Thoracic aorta (tissue), 2 donors: ENCODE results near the gene PLEKHA5. TPM values are rescaled to one million over a fixed set of nuclear protein-coding genes. Genes with fewer than 3 reads are reported as not detected.
A peak's percentile ranks its signal among the peaks of the same experiment; 100 is the strongest.

Experiments
- ATAC-seq: fragments of 150-250 bp; one replicate; pipeline ENCODE4 v1.8.0; 2017; ENCODE audit warnings: low read depth; ENCODE audit not compliant: insufficient number of reproducible peaks, low FRiP score
- DNase-seq: peaks from one replicate; pipeline ENCODE4 v3.0.0-alpha.2; 2020; ENCODE audit warnings: low spot score
- H3K27ac ChIP-seq, 2 donors: fragments of 200-600 bp; sonication (generic); 1 replicate in 1 of 2; 2 replicates in 1 of 2; pipeline ENCODE4 v1.5.1; 2016; ENCODE audit warnings: mild to moderate bottlenecking in 2 of 2, moderate library complexity in 2 of 2
- H3K27me3 ChIP-seq: fragments of 200-600 bp; sonication (generic); replicated peaks from 2 replicates; pipeline ENCODE4 v1.6.0; 2016; ENCODE audit warnings: mild to moderate bottlenecking; ENCODE audit not compliant: insufficient read depth
- H3K36me3 ChIP-seq: fragments of 200-600 bp; sonication (generic); one replicate; pipeline ENCODE4 v1.5.1; 2016
- H3K4me1 ChIP-seq, 2 donors: fragments of 200-600 bp; sonication (generic); 1 replicate in 1 of 2; 2 replicates in 1 of 2; pipeline versions ENCODE4 v1.5.1 to v1.6.0; 2016; ENCODE audit warnings: low read depth in 2 of 2, mild to moderate bottlenecking in 1 of 2; ENCODE audit not compliant: control insufficient read depth in 1 of 2
- H3K4me3 ChIP-seq: fragments of 200-600 bp; sonication (generic); 2 replicates; pipeline ENCODE4 v1.5.1; 2016; ENCODE audit warnings: mild to moderate bottlenecking
- H3K9me3 ChIP-seq: fragments of 200-600 bp; sonication (generic); 2 replicates; pipeline ENCODE4 v1.5.1; 2016
- total RNA-seq, 2 donors: library from RNA; depleted of rRNA; stranded (reverse); fragments of >200 nt; gene quantifications; one replicate each; pipeline versions ENCODE4 v1.1.0 to v1.2.3, GENCODE V29; 2016
- TF ChIP-seq, protein P1 (sequence below): fragments of 200-600 bp; sonication (generic); IDR thresholded peaks from one replicate; pipeline ENCODE4 v1.5.1; 2019; ENCODE audit warnings: antibody characterized with exemption

Gene PLEKHA5
- total RNA-seq, 2 donors from 2014 or later, result 18.4 to 27.7 TPM

DNA sequence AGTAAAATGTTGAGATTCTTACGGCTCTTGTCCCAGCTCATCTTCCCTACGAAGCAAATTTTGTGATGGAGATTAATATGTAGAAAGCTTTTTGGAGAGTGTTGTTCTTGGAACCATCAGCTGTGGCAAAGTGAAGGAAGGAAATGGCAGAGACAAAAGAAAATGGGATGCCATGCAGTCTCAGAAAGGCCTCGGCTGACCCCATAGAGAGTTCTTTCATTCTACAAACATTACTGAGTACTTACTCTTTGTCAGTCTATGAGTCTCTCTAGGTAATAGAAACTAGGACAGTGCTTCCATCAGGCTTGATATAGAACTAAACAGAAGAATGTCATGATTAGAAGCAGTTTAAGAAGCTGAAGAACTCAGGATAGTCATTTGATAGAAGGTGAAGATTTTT is 134.1 kb downstream of the PLEKHA5 start:
- Histone ChIP-seq H3K36me3 (no peaks in the 10 kb centered on the region), H3K4me1 (peaks cover 0 to 11% of the 10 kb centered on the region in 2 donors), H3K4me3 (no peak overlapping the region), H3K27ac (no peak overlapping the region), H3K9me3 (no peaks in the 10 kb centered on the region), H3K27me3 (no peaks in the 10 kb centered on the region)
- ATAC-seq (no peak), DNase-seq (no peak)
- TF ChIP-seq, protein P1, sequence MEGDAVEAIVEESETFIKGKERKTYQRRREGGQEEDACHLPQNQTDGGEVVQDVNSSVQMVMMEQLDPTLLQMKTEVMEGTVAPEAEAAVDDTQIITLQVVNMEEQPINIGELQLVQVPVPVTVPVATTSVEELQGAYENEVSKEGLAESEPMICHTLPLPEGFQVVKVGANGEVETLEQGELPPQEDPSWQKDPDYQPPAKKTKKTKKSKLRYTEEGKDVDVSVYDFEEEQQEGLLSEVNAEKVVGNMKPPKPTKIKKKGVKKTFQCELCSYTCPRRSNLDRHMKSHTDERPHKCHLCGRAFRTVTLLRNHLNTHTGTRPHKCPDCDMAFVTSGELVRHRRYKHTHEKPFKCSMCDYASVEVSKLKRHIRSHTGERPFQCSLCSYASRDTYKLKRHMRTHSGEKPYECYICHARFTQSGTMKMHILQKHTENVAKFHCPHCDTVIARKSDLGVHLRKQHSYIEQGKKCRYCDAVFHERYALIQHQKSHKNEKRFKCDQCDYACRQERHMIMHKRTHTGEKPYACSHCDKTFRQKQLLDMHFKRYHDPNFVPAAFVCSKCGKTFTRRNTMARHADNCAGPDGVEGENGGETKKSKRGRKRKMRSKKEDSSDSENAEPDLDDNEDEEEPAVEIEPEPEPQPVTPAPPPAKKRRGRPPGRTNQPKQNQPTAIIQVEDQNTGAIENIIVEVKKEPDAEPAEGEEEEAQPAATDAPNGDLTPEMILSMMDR, result no peak

DNA sequence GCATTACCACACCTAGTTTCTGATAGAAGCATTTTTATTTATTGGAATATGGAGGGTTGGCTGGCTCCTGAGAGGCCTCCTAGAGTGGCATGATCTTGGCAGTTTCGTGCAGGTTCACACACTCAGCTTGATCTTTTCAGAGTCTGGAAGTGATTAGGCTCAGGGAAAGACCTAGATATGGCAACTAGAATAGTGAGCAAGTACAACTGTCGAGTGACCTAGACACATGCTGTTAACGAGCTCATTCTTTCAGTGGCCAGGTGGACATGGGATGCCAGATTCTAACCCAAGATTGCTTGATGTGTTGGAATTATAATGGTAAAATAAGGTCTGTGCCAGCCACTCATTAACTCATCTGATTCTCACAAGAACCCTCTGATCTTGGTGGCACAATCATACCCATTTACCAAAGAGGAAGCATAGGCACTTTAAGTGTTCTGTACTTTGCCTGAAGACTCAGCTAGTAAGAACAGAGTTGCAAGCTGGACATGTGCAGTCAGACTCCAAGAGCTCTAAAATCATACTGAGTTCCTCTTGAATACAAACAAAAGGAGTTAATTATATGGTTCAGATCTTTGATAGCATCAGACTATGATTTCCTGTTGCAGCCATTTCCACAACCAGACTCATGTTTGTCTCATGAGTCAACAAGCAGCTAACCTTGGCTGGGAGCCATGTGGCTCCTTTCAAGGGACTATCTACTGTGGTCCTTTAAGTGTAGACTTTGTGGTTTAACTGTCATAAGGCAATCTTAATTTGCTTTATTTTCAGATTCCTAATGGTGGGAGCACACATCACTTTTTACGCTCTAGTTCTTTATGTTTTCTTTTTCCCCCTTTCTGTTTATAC is 144.2 kb downstream of the PLEKHA5 start:
- peaks cover 7 to 9% of the 10 kb centered on the region in 2 donors for H3K4me1 ChIP-seq
- no peak overlapping the region for H3K4me3 ChIP-seq
- H3K36me3 ChIP-seq, result no peaks in the 10 kb centered on the region
- peak; percentile 44 for ATAC-seq
- peak; percentile 17 for DNase-seq
- no peaks in the 10 kb centered on the region for H3K27me3 ChIP-seq
- TF ChIP-seq, protein P1, result no peak
- no peaks in the 10 kb centered on the region for H3K9me3 ChIP-seq
- H3K27ac ChIP-seq, result no peak overlapping the region

DNA sequence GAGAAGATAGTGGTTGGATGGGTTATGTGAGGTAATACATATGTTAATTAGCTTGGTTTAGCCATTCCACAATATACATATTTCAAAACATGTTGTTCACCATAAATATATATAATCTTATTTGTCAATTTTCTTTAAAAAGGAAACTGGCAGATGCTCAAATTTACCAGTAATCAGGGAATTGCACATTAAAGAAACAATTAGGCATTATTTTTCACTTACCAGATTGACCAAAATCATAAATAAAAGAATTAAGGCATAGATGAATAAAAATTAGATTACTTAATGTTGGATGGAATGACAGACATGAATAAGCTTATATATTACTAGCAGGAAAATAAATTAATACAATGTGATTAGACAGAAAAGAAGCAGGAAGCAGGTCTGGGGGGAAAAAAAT is 147.2 kb downstream of the PLEKHA5 start:
- ATAC-seq, result no peak
- H3K27ac ChIP-seq, result no peak overlapping the region
- TF ChIP-seq, protein P1, result no peak
- no peaks in the 10 kb centered on the region for H3K9me3 ChIP-seq
- H3K4me1 ChIP-seq, result peaks cover 7 to 9% of the 10 kb centered on the region in 2 donors
- no peak overlapping the region for H3K4me3 ChIP-seq
- no peaks in the 10 kb centered on the region for H3K36me3 ChIP-seq
- no peak for DNase-seq
- no peaks in the 10 kb centered on the region for H3K27me3 ChIP-seq

DNA sequence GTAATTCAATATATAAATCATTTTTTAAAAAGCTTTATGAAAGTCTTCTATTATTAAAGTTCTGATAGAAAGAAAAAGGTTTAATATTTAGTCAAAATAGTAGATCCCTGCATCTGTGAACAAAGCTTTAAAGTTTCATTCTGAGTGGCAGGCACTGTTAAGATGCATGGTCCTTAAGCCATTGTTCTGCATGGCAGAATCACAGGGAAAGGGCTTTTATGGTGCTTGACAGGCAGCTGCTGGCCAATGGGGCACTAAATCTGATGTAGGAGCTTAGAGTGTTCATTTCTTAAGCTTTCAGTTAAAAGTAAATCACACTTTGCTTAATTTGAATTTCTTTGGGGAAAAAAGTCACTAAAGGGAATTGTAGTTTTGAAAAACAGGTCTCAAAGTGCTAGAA is 148.2 kb downstream of the PLEKHA5 start:
- Histone ChIP-seq H3K36me3 (no peaks in the 10 kb centered on the region), H3K4me3 (no peak overlapping the region), H3K4me1 (peaks cover 7 to 9% of the 10 kb centered on the region in 2 donors), H3K27ac (no peak overlapping the region), H3K9me3 (no peaks in the 10 kb centered on the region), H3K27me3 (no peaks in the 10 kb centered on the region)
- ATAC-seq (no peak), DNase-seq (no peak)
- TF ChIP-seq, protein P1, result no peak

DNA sequence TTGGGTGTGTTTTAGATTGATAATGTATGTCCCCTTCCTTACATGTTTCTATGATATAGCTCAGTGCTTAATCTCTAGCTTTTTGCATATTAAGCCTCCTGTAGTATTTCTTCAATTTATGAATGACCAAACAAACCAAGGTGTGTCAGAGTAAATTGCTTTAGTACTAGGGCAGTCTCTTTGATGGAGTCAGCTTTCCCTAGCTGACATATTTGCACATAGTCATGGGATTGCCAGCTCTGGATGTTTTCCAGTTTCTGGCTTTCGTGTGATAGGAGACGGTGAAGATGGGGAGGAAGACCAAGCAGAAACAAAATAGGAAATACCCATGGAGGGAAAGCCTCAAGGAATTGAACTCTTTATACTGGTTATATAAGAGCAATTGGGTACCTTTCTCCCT is 148.9 kb downstream of the PLEKHA5 start:
- Histone ChIP-seq H3K36me3 (no peaks in the 10 kb centered on the region), H3K4me3 (no peak overlapping the region), H3K27me3 (no peaks in the 10 kb centered on the region), H3K27ac (no peak overlapping the region), H3K4me1 (peaks cover 5 to 7% of the 10 kb centered on the region in 2 donors), H3K9me3 (no peaks in the 10 kb centered on the region)
- DNase-seq, result no peak
- TF ChIP-seq, protein P1, result no peak
- ATAC-seq, result no peak
